ENCODE measurements around the gene AMIGO1. TPM values are rescaled to one million over a fixed set of nuclear protein-coding genes. Genes with fewer than 3 reads are reported as not detected.
A peak's percentile ranks its signal among the peaks of the same experiment; 100 is the strongest.
"Not testable (repeated sequence)": the region's sequence is repeated elsewhere in the genome, so short reads cannot be mapped to it uniquely, and the experiment has no call there.

Gene AMIGO1
- total RNA-seq, 2 donors from 2014 or later, result 11.0 to 15.1 TPM

GRCh38 chr1:109479311-109479710, 30.2 kb downstream of the AMIGO1 start:
- DNase-seq (ENCODE audit: low spot score), result no peak

GRCh38 chr1:109478806-109479205, 30.7 kb downstream of the AMIGO1 start:
- DNase-seq (ENCODE audit: low spot score), result no peak
- peaks cover 0 to 18% of the 10 kb centered on the region in 2 donors for H3K4me1 ChIP-seq
- H3K36me3 ChIP-seq, result no peaks in the 10 kb centered on the region
- no peaks in the 10 kb centered on the region for H3K9me3 ChIP-seq
- no peak overlapping the region for H3K4me3 ChIP-seq
- no peak overlapping the region for H3K27ac ChIP-seq
- no peak for TF ChIP-seq CTCF (IDR thresholded peaks at IDR 0.05)
- H3K27me3 ChIP-seq, result no peaks in the 10 kb centered on the region

More at GRCh38 chr1:109479311-109479710, 30.2 kb downstream of the AMIGO1 start:
- Histone ChIP-seq H3K9me3 (no peaks in the 10 kb centered on the region), H3K36me3 (no peaks in the 10 kb centered on the region), H3K27ac (no peak overlapping the region), H3K4me3 (no peak overlapping the region), H3K27me3 (no peaks in the 10 kb centered on the region), H3K4me1 (peaks cover 0 to 20% of the 10 kb centered on the region in 2 donors)
- TF ChIP-seq CTCF (IDR thresholded peaks at IDR 0.05), result no peak

GRCh38 chr1:109477821-109478220, 31.7 kb downstream of the AMIGO1 start:
- no peak for TF ChIP-seq CTCF (IDR thresholded peaks at IDR 0.05)
- H3K4me1 ChIP-seq, result peaks cover 0 to 12% of the 10 kb centered on the region in 2 donors

GRCh38 chr1:109476825-109477224, 32.7 kb downstream of the AMIGO1 start:
- Histone ChIP-seq H3K27ac (no peak overlapping the region), H3K4me3 (no peak overlapping the region), H3K36me3 (no peaks in the 10 kb centered on the region), H3K9me3 (no peaks in the 10 kb centered on the region), H3K4me1 (peaks cover 0 to 11% of the 10 kb centered on the region in 2 donors), H3K27me3 (no peaks in the 10 kb centered on the region)
- TF ChIP-seq CTCF (IDR thresholded peaks at IDR 0.05), result no peak
- no peak for DNase-seq (ENCODE audit: low spot score)

More at GRCh38 chr1:109477821-109478220, 31.7 kb downstream of the AMIGO1 start:
- H3K27me3 ChIP-seq, result no peaks in the 10 kb centered on the region
- no peak overlapping the region for H3K4me3 ChIP-seq
- no peak for DNase-seq (ENCODE audit: low spot score)
- no peaks in the 10 kb centered on the region for H3K36me3 ChIP-seq
- no peaks in the 10 kb centered on the region for H3K9me3 ChIP-seq
- no peak overlapping the region for H3K27ac ChIP-seq

- Histone ChIP-seq H3K4me1 (peaks cover 0 to 11% of the 10 kb centered on the region in 2 donors), H3K27me3 (no peaks in the 10 kb centered on the region), H3K4me3 (no peak overlapping the region), H3K9me3 (no peaks in the 10 kb centered on the region), H3K27ac (no peak overlapping the region), H3K36me3 (no peaks in the 10 kb centered on the region)
- no peak for DNase-seq (ENCODE audit: low spot score)
- TF ChIP-seq CTCF (IDR thresholded peaks at IDR 0.05), result no peak
Observed at GRCh38 chr1:109475261-109475660, 34.3 kb downstream of the AMIGO1 start.

- no peaks in the 10 kb centered on the region for H3K36me3 ChIP-seq
- no peak for DNase-seq (ENCODE audit: low spot score)
- H3K27ac ChIP-seq, result no peak overlapping the region
- no peak for TF ChIP-seq CTCF (IDR thresholded peaks at IDR 0.05)
- peaks cover 0 to 11% of the 10 kb centered on the region in 2 donors for H3K4me1 ChIP-seq
- no peaks in the 10 kb centered on the region for H3K27me3 ChIP-seq
- H3K4me3 ChIP-seq, result no peak overlapping the region
- no peaks in the 10 kb centered on the region for H3K9me3 ChIP-seq
Observed at GRCh38 chr1:109474697-109475096, 34.8 kb downstream of the AMIGO1 start.

- H3K4me1 ChIP-seq, result peaks cover 0 to 11% of the 10 kb centered on the region in 2 donors
- DNase-seq (ENCODE audit: low spot score), result peak; percentile 4
- H3K4me3 ChIP-seq, H3K9me3 ChIP-seq, H3K36me3 ChIP-seq, H3K27me3 ChIP-seq, H3K27ac ChIP-seq: not testable (repeated sequence)
Observed at GRCh38 chr1:109473284-109474057, 36.1 kb downstream of the AMIGO1 start.
